ENCODE results near the gene KMT2A.
A peak's percentile ranks its signal among the peaks of the same experiment; 100 is the strongest.

Gene KMT2A

GRCh38 chr11:118503216-118503615 is 66.9 kb downstream of the KMT2A start:
- no peak overlapping the region for H3K4me3 Mint-ChIP-seq
- H3K27ac Mint-ChIP-seq, result no peak overlapping the region
- no peaks in the 10 kb centered on the region for H3K27me3 Mint-ChIP-seq
- H3K4me1 Mint-ChIP-seq, result peaks cover 3% of the 10 kb centered on the region
- H3K36me3 Mint-ChIP-seq, result peaks cover 31% of the 10 kb centered on the region
- H3K9me3 Mint-ChIP-seq, result no peaks in the 10 kb centered on the region

- peaks cover 11% of the 10 kb centered on the region for H3K4me1 Mint-ChIP-seq
- H3K27ac Mint-ChIP-seq, result no peak overlapping the region
- H3K4me3 Mint-ChIP-seq, result no peak overlapping the region
- H3K9me3 Mint-ChIP-seq, result no peaks in the 10 kb centered on the region
- H3K27me3 Mint-ChIP-seq, result no peaks in the 10 kb centered on the region
- H3K36me3 Mint-ChIP-seq, result peaks cover 26% of the 10 kb centered on the region
These were observed 75.3 kb downstream of the KMT2A start for GRCh38 chr11:118511601-118512000.

DNA sequence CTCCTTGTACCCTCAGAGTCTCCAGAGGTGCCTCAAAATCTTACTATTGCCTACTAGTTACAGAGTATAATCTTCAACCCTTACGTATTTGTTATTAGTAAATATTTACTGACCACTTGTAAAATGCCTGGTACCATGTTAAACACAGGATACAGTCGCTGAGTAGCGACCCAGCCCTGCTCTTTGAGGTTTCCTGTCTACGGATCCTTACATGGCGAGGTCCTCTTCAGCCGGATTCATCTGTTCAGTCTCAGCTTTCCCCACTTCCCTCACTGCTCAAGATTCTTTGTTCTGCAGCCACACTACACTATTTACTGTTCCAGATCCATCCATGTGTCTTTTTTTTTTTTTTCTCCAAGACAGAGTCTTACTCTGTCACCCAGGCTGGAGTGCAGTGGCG is 77.8 kb downstream of the KMT2A start:
- Mint-ChIP-seq H3K27ac (peak overlapping the region; percentile 1), H3K27me3 (no peaks in the 10 kb centered on the region), H3K36me3 (peaks cover 26% of the 10 kb centered on the region), H3K4me3 (no peak overlapping the region), H3K4me1 (peaks cover 11% of the 10 kb centered on the region), H3K9me3 (no peaks in the 10 kb centered on the region)

GRCh38 chr11:118519549-118519948 is 83.3 kb downstream of the KMT2A start:
- H3K27me3 Mint-ChIP-seq, result no peaks in the 10 kb centered on the region
- H3K4me1 Mint-ChIP-seq, result peaks cover 9% of the 10 kb centered on the region
- H3K9me3 Mint-ChIP-seq, result no peaks in the 10 kb centered on the region
- no peak overlapping the region for H3K27ac Mint-ChIP-seq
- H3K36me3 Mint-ChIP-seq, result peaks cover 8% of the 10 kb centered on the region
- no peak overlapping the region for H3K4me3 Mint-ChIP-seq

GRCh38 chr11:118521892-118522311 is 85.6 kb downstream of the KMT2A start:
- Mint-ChIP-seq H3K27ac (no peak overlapping the region), H3K4me1 (peaks cover 14% of the 10 kb centered on the region), H3K4me3 (no peak overlapping the region), H3K9me3 (no peaks in the 10 kb centered on the region), H3K36me3 (peaks cover 2% of the 10 kb centered on the region), H3K27me3 (no peaks in the 10 kb centered on the region)

DNA sequence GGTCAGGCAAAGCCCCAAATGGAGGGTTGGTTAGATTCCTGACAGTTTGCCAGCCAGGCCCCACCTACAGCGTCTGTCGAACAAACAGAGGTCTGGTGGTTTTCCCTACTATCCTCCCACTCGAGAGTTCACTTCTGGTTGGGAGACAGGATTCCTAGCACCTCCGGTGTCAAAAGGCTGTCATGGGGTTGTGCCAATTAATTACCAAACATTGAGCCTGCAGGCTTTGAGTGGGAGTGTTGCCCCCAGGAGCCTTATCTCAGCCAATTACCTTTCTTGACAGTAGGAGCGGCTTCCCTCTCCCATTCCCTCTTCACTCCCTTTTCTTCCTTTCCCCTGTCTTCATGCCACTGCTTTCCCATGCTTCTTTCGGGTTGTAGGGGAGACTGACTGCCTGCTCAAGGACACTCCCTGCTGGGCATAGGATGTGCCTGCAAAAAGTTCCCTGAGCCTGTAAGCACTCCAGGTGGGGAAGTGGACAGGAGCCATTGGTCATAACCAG is 86.3 kb downstream of the KMT2A start:
- Mint-ChIP-seq H3K4me3 (no peak overlapping the region), H3K36me3 (peaks cover 2% of the 10 kb centered on the region), H3K4me1 (peaks cover 22% of the 10 kb centered on the region), H3K27ac (no peak overlapping the region), H3K27me3 (no peaks in the 10 kb centered on the region), H3K9me3 (no peaks in the 10 kb centered on the region)

DNA sequence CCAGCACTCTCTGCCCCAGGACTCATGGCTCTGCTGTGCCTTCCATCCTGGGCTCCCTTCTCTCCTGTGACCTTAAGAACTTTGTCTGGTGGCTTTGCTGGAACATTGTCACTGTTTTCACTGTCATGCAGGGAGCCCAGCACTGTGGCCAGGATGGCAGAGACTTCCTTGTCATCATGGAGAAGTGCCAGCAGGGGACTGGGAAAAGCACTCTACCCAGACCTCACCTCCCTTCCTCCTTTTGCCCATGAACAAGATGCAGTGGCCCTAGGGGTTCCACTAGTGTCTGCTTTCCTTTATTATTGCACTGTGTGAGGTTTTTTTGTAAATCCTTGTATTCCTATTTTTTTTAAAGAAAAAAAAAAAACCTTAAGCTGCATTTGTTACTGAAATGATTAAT is 88.1 kb downstream of the KMT2A start:
- no peaks in the 10 kb centered on the region for H3K27me3 Mint-ChIP-seq
- no peaks in the 10 kb centered on the region for H3K9me3 Mint-ChIP-seq
- peaks cover 2% of the 10 kb centered on the region for H3K36me3 Mint-ChIP-seq
- H3K27ac Mint-ChIP-seq, result peak overlapping the region; percentile 48
- no peak overlapping the region for H3K4me3 Mint-ChIP-seq
- peaks cover 30% of the 10 kb centered on the region for H3K4me1 Mint-ChIP-seq

DNA sequence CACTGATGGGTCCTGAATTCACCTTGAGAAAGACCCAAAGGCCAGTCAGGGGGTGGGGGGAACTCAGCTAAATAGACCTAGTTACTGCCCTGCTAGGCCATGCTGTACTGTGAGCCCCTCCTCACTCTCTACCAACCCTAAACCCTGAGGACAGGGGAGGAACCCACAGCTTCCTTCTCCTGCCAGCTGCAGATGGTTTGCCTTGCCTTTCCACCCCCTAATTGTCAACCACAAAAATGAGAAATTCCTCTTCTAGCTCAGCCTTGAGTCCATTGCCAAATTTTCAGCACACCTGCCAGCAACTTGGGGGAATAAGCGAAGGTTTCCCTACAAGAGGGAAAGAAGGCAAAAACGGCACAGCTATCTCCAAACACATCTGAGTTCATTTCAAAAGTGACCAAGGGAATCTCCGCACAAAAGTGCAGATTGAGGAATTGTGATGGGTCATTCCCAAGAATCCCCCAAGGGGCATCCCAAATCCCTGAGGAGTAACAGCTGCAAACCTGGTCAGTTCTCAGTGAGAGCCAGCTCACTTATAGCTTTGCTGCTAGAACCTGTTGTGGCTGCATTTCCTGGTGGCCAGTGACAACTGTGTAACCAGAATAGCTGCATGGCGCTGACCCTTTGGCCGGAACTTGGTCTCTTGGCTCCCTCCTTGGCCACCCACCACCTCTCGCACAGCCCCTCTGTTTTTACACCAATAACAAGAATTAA is 88.6 kb downstream of the KMT2A start:
- no peaks in the 10 kb centered on the region for H3K27me3 Mint-ChIP-seq
- peaks cover 35% of the 10 kb centered on the region for H3K4me1 Mint-ChIP-seq
- peak overlapping the region; percentile 68 for H3K27ac Mint-ChIP-seq
- H3K9me3 Mint-ChIP-seq, result no peaks in the 10 kb centered on the region
- peaks cover 2% of the 10 kb centered on the region for H3K36me3 Mint-ChIP-seq
- no peak overlapping the region for H3K4me3 Mint-ChIP-seq

DNA sequence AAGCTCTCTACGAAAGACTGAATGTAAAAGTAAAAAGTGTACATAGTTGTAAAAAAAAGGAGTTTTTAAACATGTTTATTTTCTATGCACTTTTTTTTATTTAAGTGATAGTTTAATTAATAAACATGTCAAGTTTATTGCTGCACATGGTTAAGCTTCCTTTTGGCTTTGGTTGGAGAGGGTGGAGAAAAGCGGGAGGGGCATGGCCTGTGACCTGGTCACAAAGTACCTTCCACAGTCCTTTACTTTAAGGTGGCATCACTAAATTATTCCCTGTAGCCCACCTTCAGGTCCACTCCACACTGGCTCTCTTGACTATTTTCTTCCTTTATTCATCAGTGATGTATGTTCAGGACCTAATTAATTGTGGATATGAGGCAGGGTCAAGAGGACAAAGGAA is 90.4 kb downstream of the KMT2A start:
- Mint-ChIP-seq H3K27me3 (no peaks in the 10 kb centered on the region), H3K4me1 (peaks cover 45% of the 10 kb centered on the region), H3K27ac (no peak overlapping the region)

DNA sequence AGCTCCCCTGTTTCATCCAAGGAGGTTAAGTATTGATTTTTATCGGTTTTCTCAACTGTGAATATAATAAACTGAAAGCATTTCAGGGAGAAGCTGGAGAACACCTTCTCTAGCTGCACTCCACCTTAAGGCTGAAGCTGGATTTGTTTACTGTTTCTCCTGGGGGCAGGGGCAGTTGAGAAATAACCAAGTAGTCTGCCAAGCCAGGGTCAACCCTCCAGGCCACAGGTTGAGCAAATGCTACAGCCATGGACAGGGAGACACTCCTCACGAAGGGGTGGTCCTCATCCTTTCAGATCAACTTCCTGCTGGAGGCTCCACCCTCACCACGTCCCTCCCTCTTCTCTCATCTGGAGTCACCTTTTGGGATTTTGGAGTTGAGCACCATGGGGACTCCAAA is 90.8 kb downstream of the KMT2A start, which contains the start of gene TTC36:
TSS of gene TTC36 (plus strand) at position 366 of the 400 bp plus-strand sequence. CDS start at position 387, 21 bp downstream.
- Mint-ChIP-seq H3K36me3 (peaks cover 2% of the 10 kb centered on the region), H3K4me3 (no peak within 1 kb of the TSS), H3K27me3 (no peaks in the 10 kb centered on the region), H3K9me3 (no peaks in the 10 kb centered on the region), H3K27ac (peak within 1 kb of the TSS; percentile 88), H3K4me1 (peaks cover 48% of the 10 kb centered on the region)

More for the DNA sequence above, 90.4 kb downstream of the KMT2A start:
- Mint-ChIP-seq H3K36me3 (peaks cover 2% of the 10 kb centered on the region), H3K9me3 (no peaks in the 10 kb centered on the region), H3K4me3 (no peak overlapping the region)

DNA sequence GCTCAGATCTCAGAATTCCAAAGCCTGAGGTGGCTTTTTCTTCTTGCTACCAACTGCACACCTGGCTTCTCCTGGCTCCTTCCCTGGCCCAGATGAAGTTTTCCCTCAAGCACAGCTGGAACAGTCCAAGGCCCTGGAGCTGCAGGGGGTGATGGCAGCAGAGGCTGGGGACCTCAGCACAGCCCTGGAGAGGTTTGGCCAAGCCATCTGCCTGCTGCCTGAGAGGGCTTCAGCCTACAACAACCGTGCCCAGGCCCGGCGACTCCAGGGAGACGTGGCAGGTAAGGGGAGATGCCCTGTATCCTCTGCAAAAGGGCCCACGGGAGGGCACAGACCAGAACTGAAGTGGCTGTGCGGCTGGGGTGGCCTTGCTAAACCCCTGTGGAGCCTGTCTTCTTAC is 92.2 kb downstream of the KMT2A start:
- Mint-ChIP-seq H3K27me3 (no peaks in the 10 kb centered on the region), H3K27ac (no peak overlapping the region), H3K36me3 (no peaks in the 10 kb centered on the region), H3K9me3 (no peaks in the 10 kb centered on the region), H3K4me3 (no peak overlapping the region), H3K4me1 (peaks cover 48% of the 10 kb centered on the region)

DNA sequence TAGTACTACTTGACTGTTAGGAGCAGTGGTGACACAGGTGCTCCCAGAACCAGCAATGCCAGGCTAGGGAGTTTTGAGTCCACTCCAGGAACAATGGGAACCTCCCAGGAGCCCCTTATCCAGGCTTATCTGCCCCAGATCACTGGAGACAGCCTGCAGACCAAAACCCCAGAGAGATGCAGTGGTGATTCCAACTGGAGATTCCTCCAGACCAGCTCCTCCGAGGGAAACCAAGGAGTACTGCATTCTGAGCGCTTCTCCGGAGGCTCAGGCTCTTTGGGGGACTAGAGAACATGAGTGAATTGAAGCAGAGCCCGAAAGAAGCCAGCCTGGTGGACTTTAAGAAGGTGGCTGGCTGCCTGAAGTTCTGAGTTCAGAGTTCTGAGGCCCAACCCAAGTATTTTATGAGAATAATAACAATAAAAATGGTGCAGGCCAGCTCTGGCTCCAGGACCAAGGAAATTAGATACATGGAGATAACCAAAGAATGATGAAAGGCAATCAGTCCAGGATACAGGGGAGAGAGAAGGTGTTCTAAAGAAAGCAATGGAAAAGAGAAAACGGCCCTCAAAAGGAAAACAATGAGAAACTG is 93.4 kb downstream of the KMT2A start:
- H3K36me3 Mint-ChIP-seq, result no peaks in the 10 kb centered on the region
- H3K9me3 Mint-ChIP-seq, result no peaks in the 10 kb centered on the region
- no peaks in the 10 kb centered on the region for H3K27me3 Mint-ChIP-seq
- H3K4me1 Mint-ChIP-seq, result peaks cover 44% of the 10 kb centered on the region
- H3K27ac Mint-ChIP-seq, result peak overlapping the region; percentile 75
- H3K4me3 Mint-ChIP-seq, result peak overlapping the region; percentile 93

- peaks cover 41% of the 10 kb centered on the region for H3K4me1 Mint-ChIP-seq
- peak overlapping the region; percentile 75 for H3K27ac Mint-ChIP-seq
- no peaks in the 10 kb centered on the region for H3K27me3 Mint-ChIP-seq
- H3K4me3 Mint-ChIP-seq, result peak overlapping the region; percentile 93
- no peaks in the 10 kb centered on the region for H3K9me3 Mint-ChIP-seq
- no peaks in the 10 kb centered on the region for H3K36me3 Mint-ChIP-seq
These were observed 93.9 kb downstream of the KMT2A start for GRCh38 chr11:118530180-118530682.

DNA sequence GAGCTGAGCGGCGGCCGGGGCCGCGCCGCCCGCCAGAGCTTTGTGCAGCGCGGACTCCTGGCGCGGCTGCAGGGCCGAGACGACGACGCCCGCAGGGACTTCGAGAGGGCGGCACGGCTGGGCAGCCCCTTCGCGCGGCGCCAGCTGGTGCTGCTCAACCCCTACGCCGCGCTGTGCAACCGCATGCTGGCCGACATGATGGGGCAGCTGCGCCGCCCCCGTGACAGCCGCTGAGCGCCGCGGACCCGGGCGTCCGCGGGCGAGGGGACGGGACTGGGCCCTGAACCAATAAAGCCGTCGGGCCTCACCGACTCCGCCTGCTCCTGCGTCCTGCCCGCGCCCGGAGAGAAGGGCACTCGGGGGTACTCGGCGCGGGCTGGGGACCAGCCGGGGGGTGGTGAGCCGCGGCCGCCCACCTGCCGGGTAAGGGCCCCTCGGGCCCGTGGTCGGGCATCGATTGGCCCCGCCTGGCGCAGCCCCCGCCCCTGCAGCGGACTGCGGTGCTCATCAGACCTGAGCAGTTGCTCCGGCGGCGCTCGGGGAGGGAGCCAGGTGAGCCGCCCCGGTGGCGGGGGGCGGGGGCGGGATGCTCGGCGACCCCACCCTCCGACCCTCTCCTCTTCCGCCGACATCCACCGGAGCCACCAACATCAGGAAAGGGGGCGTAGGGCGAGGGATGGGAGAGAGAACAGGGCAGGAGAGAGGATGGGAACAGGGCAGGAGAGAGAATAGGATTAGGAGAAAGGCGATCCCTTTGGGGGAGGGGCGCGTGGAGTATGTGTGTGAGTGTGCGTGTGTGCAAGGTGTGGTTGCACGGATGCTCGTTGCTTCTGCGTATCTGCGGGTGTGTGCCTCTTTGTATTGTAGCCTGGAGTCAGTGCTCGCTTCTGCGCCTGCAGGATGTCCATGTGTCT is 94.6 kb downstream of the KMT2A start, which contains the start of gene TMEM25:
TSS of gene TMEM25 (plus strand) at position 510 of the 914 bp plus-strand sequence. CDS start 610 bp downstream, outside the sequence.
- Mint-ChIP-seq H3K4me3 (peak within 1 kb of the TSS; percentile 93), H3K27ac (peak within 1 kb of the TSS; percentile 89), H3K36me3 (no peaks in the 10 kb centered on the region), H3K27me3 (no peaks in the 10 kb centered on the region), H3K4me1 (peaks cover 41% of the 10 kb centered on the region), H3K9me3 (no peaks in the 10 kb centered on the region)

DNA sequence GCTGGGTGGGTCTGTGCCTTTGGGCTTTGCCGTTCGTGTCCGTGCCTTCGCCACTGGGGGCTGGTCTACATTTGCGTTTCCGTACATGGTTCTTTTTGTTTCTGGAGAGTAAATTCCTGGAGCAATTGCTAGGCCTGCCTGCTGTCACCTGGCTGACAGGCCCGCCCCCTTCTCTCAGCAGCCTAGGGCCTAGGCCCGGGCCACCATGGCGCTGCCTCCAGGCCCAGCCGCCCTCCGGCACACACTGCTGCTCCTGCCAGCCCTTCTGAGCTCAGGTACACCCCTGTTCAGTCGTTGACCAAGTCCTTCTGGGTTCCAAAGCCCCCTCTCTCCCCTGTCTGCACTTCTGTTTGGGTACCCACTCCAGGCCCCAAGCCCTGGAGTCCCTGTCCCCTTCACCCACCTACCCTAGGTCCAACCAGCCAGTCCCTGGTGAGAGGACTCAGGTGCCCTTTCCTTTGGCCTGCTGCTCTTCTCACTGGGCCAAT is 95.3 kb downstream of the KMT2A start:
- Mint-ChIP-seq H3K9me3 (no peaks in the 10 kb centered on the region), H3K27me3 (no peaks in the 10 kb centered on the region), H3K4me1 (peaks cover 35% of the 10 kb centered on the region), H3K27ac (peak overlapping the region; percentile 89), H3K4me3 (peak overlapping the region; percentile 93), H3K36me3 (no peaks in the 10 kb centered on the region)
